Measurements from ENCODE around the gene PLA2G2F.

GRCh38 chr1:20199403-20199802 lies 60.3 kb downstream of the PLA2G2F start:
- no peak for TF ChIP-seq GATA2 (IDR thresholded peaks at IDR 0.05; ENCODE audit: insufficient read depth, insufficient read length, low read depth, low read length)
- TF ChIP-seq EZH2 (IDR thresholded peaks at IDR 0.05; ENCODE audit: borderline replicate concordance, low read depth, low read length, severe bottlenecking), result no peak
- TF ChIP-seq CTCF (IDR thresholded peaks at IDR 0.05; ENCODE audit: extremely low read depth in 1 of 2, insufficient read depth in 1 of 2, low read depth in 1 of 2, low read length in 2 of 2), result no peak
- TF ChIP-seq POLR2A (IDR thresholded peaks at IDR 0.05; ENCODE audit: low read depth, low read length), result no peak
- TF ChIP-seq POLR2AphosphoS5 (IDR thresholded peaks at IDR 0.05; ENCODE audit: insufficient read depth, low read depth, low read length), result no peak
- TF ChIP-seq MYC (IDR thresholded peaks at IDR 0.05; ENCODE audit: low read depth, low read length), result no peak
- no peak for TF ChIP-seq MAX (IDR thresholded peaks at IDR 0.05; ENCODE audit: insufficient read depth, insufficient read length)

Data from endothelial cell of umbilical vein (primary cell).